ENCODE measurements around the gene PLOD3. TPM values are rescaled to one million over a fixed set of nuclear protein-coding genes. Genes with fewer than 3 reads are reported as not detected.
"Not testable (repeated sequence)": the region's sequence is repeated elsewhere in the genome, so short reads cannot be mapped to it uniquely, and the experiment has no call there.

PLOD3 gene
- total and polyA plus RNA-seq, 2 experiments from 2014 or later, result 149 to 189 TPM

DNA sequence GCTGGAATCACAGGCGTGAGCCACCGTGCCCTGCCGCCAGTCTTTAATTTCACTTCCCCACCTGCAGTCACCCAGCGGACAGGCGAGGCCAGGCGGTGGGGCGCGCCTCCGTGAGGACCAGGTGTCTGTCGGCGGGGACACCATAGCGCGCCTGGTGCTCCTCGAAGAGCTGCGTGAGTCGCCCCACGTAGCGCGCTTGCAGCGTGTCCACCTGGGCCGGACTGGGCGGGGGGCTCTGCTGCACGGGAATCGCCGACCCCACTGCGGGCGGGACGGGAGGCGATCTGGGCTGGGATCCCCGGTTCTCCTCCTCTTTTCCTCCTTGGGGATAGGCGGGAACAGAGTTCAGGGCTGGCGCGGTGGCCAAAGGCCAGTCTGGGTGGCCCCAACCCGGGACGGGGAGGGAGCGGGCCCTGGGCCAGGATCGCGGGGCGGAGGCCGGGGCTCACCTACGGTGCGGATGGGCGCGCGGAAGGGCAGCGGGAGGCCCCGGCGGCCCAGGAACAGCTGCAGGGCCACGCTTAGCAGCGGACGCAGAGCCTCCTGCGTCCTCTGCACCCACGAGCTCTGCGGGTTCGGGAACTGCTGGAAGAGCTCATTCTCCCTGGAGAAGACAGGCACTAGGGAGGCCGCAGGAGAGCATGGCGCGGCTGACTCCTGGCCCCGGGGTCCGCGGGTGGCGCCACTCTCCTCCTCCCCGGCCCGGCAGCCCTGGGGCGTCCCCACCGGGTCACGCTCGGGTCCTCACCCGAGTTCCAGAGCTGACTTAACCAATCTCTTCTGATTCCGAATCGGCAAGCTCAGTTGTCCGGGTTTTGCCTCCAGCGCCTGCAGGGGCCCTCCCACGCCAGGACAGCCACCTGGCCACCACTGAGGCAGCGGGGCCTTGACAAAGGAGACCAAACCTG is 15.4 kb downstream of the PLOD3 start:
- Histone ChIP-seq H4K20me1 (ENCODE audit: insufficient read depth) (no peaks in the 10 kb centered on the region), H3K27ac (no peak overlapping the region), H3K4me3 (peak overlapping the region; percentile 26; the same call in 1 of the 2 replicates), H3K36me3 (ENCODE audit: low read depth) (no peaks in the 10 kb centered on the region), H3K9me3 (ENCODE audit: low read depth) (no peaks in the 10 kb centered on the region), H3K4me2 (ENCODE audit: unreplicated experiment) (peak overlapping the region; percentile 31), H2AFZ (no peak overlapping the region), H3K9me2 (ENCODE audit: insufficient read depth) (no peaks in the 10 kb centered on the region), H3K27me3 (replicated peaks; ENCODE audit: insufficient read depth) (peaks cover 26% of the 10 kb centered on the region; the same call in 1 of the 2 replicates), H3K9ac (no peak overlapping the region), H3K79me2 (ENCODE audit: insufficient read depth) (no peaks in the 10 kb centered on the region), H3K4me1 (ENCODE audit: insufficient read depth) (no peaks in the 10 kb centered on the region), H3F3A (ENCODE audit: insufficient read depth) (peaks cover 6% of the 10 kb centered on the region; the same call in 1 of the 2 replicates)
- TF ChIP-seq EZH2phosphoT487 (IDR thresholded peaks at IDR 0.05; ENCODE audit: insufficient read depth, low read depth) (no peak), EZH2 (IDR thresholded peaks at IDR 0.05; ENCODE audit: insufficient read depth, poor library complexity, severe bottlenecking) (peak; percentile 36)
- 11% methylated on average over 68 to 72 of the region's 75 CpGs for WGBS, 2 experiments (ENCODE audit: low coverage in 1 of 2, low lambda C conversion rate in 2 of 2, missing lambda C conversion rate in 2 of 2)
- DNase-seq, result peak; percentile 28
- in situ Hi-C loops (cut with MboI), result no loop called here

DNA sequence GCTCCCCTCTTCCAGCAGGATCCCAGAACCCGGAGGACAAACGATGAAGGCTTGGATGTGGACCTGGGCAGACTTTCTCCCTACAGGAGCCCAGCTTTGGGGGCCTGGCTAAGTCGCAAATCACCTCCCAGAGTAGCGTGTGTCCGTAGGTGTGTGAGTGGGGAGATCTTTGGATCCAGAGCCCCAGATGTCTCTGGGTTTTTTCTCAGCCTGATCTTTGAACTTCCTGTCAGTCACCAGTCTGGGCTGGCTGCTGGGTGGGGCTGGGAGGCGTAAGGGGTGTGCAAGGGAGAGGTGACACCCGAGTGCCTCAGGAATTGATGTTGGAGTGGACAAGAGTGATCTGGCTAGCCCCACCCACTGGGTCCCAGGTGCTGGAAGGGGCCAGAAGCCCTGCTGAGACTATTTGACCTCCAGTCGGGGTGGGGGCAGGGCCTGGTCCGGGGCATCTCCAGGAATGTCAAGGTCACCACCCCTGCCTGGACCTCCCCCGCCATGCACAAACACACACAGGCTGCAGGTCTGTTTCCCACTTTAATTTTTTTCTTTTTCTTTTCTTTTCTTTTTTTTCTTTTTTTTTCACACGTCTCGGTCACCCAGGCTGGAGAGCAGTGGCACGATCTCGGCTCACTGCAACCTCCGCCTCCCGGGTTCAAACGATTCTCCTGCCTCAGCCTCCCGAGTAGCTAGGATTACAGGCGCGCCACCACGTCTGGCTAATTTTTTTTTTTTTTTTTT is 16.4 kb downstream of the PLOD3 start, which contains the start of gene MOGAT3:
Gene MOGAT3, minus strand, starts transcription at position 175 of the 738 bp plus-strand sequence. CDS start 182 bp downstream, outside the sequence.
- Histone ChIP-seq H3K4me1 (ENCODE audit: insufficient read depth) (no peaks in the 10 kb centered on the region), H3K9me2 (ENCODE audit: insufficient read depth) (no peaks in the 10 kb centered on the region), H3K27ac (no peak within 1 kb of the TSS), H3K4me3 (peak within 1 kb of the TSS; percentile 26; the same call in 1 of the 2 replicates), H2AFZ (no peak within 1 kb of the TSS), H3K27me3 (replicated peaks; ENCODE audit: insufficient read depth) (peaks cover 26% of the 10 kb centered on the region; the same call in 1 of the 2 replicates), H3K4me2 (ENCODE audit: unreplicated experiment) (peak within 1 kb of the TSS; percentile 31), H3K36me3 (ENCODE audit: low read depth) (no peaks in the 10 kb centered on the region), H3K9ac (no peak within 1 kb of the TSS), H4K20me1 (ENCODE audit: insufficient read depth) (no peaks in the 10 kb centered on the region), H3F3A (ENCODE audit: insufficient read depth) (peaks cover 6% of the 10 kb centered on the region; the same call in 1 of the 2 replicates), H3K9me3 (ENCODE audit: low read depth) (no peaks in the 10 kb centered on the region), H3K79me2 (ENCODE audit: insufficient read depth) (no peaks in the 10 kb centered on the region)
- in situ Hi-C loops (cut with MboI), result no loop called here
- no peak for TF ChIP-seq EZH2phosphoT487 (IDR thresholded peaks at IDR 0.05; ENCODE audit: insufficient read depth, low read depth)
- TF ChIP-seq EZH2 (IDR thresholded peaks at IDR 0.05; ENCODE audit: insufficient read depth, poor library complexity, severe bottlenecking), result peak; percentile 2
- 28 to 29% methylated on average over 21 of the region's 21 CpGs for WGBS, 2 experiments (ENCODE audit: low coverage in 1 of 2, low lambda C conversion rate in 2 of 2, missing lambda C conversion rate in 2 of 2)
- no peak for DNase-seq

DNA sequence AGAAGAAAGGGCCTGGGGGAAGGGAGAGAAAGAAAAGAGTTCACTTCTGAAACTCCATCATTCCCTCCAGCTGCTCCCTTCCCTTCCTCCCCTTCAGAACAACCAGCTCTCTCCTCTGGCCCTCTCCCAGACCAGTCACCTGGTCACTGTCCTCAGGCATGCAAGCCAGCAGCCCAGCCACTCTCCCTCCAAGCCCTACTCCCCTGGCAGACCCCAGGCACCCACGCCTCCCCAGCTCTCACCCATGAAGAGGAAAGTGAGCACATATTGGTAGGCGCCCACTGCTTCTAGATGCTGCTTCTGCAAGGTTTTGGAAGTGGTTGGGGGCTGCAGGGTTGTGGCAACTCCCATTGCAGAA is 16.9 kb downstream of the PLOD3 start:
- Histone ChIP-seq H3K36me3 (ENCODE audit: low read depth) (no peaks in the 10 kb centered on the region), H3K9ac (no peak overlapping the region), H3F3A (ENCODE audit: insufficient read depth) (peaks cover 5% of the 10 kb centered on the region; the same call in 1 of the 2 replicates), H3K79me2 (ENCODE audit: insufficient read depth) (no peaks in the 10 kb centered on the region), H3K4me1 (ENCODE audit: insufficient read depth) (no peaks in the 10 kb centered on the region), H3K9me3 (ENCODE audit: low read depth) (no peaks in the 10 kb centered on the region), H3K27ac (no peak overlapping the region), H3K4me2 (ENCODE audit: unreplicated experiment) (no peak overlapping the region), H3K4me3 (no peak overlapping the region), H3K27me3 (replicated peaks; ENCODE audit: insufficient read depth) (peaks cover 26% of the 10 kb centered on the region; the same call in 1 of the 2 replicates), H2AFZ (no peak overlapping the region), H4K20me1 (ENCODE audit: insufficient read depth) (no peaks in the 10 kb centered on the region), H3K9me2 (ENCODE audit: insufficient read depth) (no peaks in the 10 kb centered on the region)
- no peak for DNase-seq
- 65 to 67% methylated on average over 2 of the region's 2 CpGs for WGBS, 2 experiments (ENCODE audit: low coverage in 1 of 2, low lambda C conversion rate in 2 of 2, missing lambda C conversion rate in 2 of 2)
- in situ Hi-C loops (cut with MboI), result no loop called here
- TF ChIP-seq EZH2 (IDR thresholded peaks at IDR 0.05; ENCODE audit: insufficient read depth, poor library complexity, severe bottlenecking) (no peak), EZH2phosphoT487 (IDR thresholded peaks at IDR 0.05; ENCODE audit: insufficient read depth, low read depth) (no peak)

DNA sequence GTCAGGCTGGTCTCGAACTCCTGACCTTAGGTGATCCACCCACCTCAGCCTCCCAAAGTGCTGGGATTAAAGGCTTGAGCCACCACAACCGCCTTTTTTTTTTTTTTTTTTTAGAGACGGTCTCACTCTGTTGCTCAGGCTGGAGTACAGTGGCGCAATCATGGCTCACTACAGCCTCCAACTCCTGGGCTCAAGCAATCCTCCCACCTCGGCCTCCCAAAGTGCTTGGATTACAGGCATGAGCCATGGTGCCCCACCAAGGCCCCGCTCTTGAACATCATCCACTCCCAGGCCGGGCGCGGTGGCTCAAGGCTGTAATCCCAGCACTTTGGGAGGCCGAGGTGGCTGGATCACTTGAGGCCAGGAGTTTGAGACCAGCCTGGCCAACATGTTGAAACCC is 17.9 kb downstream of the PLOD3 start:
- H4K20me1 ChIP-seq (ENCODE audit: insufficient read depth); in situ Hi-C loops (cut with MboI); DNase-seq; H3F3A ChIP-seq (ENCODE audit: insufficient read depth); H2AFZ ChIP-seq; H3K4me1 ChIP-seq (ENCODE audit: insufficient read depth); H3K36me3 ChIP-seq (ENCODE audit: low read depth); H3K4me3 ChIP-seq; H3K79me2 ChIP-seq (ENCODE audit: insufficient read depth); H3K4me2 ChIP-seq (ENCODE audit: unreplicated experiment); H3K9me2 ChIP-seq (ENCODE audit: insufficient read depth); H3K9me3 ChIP-seq (ENCODE audit: low read depth); H3K9ac ChIP-seq; H3K27ac ChIP-seq: not testable (repeated sequence)
- 80 to 82% methylated on average over 10 of the region's 10 CpGs for WGBS, 2 experiments (ENCODE audit: low coverage in 1 of 2, low lambda C conversion rate in 2 of 2, missing lambda C conversion rate in 2 of 2)
- peaks cover 26% of the 10 kb centered on the region; the same call in 1 of the 2 replicates for H3K27me3 ChIP-seq (replicated peaks; ENCODE audit: insufficient read depth)

All from GM23248 (cell line).